ENCODE measurements around the gene FHOD3. TPM values are rescaled to one million over a fixed set of nuclear protein-coding genes. Genes with fewer than 3 reads are reported as not detected.

FHOD3 gene
- total and polyA plus RNA-seq, 2 of the 4 experiments (the other 2 are of a cell fraction) = 14.6 to 16.0 TPM

DNA sequence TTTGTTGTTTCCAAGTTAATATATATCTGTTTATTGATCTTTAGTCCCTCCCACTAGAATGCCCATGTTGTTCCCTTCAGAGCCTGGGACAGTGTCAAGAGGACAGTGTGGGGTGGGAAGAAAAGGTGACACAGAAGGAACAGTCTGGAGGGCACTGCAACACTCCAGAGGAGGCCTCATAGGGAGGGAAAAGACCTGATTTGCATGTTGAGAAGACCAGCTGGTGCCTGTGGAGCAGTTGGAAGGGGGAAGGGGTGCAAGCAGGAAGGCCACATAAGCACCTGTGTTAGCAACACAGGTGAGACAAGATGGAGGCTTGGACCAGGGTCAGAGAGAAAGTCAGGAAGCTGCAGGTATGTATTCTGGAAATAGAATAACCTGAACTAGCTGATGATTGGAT is 48.1 kb upstream of the FHOD3 start:
- no peak overlapping the region for H3K18ac ChIP-seq (ENCODE audit: low read depth, low read length)
- no peak for TF ChIP-seq SMC3 (IDR thresholded peaks at IDR 0.05; ENCODE audit: low read depth, low read length)
- TF ChIP-seq RCOR1 (IDR thresholded peaks at IDR 0.05; ENCODE audit: insufficient replicate concordance, low read length) = no peak
- no peak for TF ChIP-seq MAZ (IDR thresholded peaks at IDR 0.05; ENCODE audit: borderline replicate concordance, low read depth, low read length)
- TF ChIP-seq FOS (IDR thresholded peaks at IDR 0.05; ENCODE audit: low read depth, low read length) = no peak
- no peak for TF ChIP-seq BHLHE40 (IDR thresholded peaks at IDR 0.05; ENCODE audit: low read depth, low read length)
- TF ChIP-seq, protein P1, sequence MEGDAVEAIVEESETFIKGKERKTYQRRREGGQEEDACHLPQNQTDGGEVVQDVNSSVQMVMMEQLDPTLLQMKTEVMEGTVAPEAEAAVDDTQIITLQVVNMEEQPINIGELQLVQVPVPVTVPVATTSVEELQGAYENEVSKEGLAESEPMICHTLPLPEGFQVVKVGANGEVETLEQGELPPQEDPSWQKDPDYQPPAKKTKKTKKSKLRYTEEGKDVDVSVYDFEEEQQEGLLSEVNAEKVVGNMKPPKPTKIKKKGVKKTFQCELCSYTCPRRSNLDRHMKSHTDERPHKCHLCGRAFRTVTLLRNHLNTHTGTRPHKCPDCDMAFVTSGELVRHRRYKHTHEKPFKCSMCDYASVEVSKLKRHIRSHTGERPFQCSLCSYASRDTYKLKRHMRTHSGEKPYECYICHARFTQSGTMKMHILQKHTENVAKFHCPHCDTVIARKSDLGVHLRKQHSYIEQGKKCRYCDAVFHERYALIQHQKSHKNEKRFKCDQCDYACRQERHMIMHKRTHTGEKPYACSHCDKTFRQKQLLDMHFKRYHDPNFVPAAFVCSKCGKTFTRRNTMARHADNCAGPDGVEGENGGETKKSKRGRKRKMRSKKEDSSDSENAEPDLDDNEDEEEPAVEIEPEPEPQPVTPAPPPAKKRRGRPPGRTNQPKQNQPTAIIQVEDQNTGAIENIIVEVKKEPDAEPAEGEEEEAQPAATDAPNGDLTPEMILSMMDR (conservative IDR thresholded peaks at IDR 0.05; ENCODE audit: low read depth, low read length) = no peak
- no peak for TF ChIP-seq CEBPB (IDR thresholded peaks at IDR 0.05; ENCODE audit: low read depth, low read length)
- no peak for TF ChIP-seq CHD1 (IDR thresholded peaks at IDR 0.05; ENCODE audit: low read depth, low read length)
- no peak for TF ChIP-seq MXI1 (IDR thresholded peaks at IDR 0.05; ENCODE audit: borderline replicate concordance, low read depth, low read length)
- TF ChIP-seq, protein P2, sequence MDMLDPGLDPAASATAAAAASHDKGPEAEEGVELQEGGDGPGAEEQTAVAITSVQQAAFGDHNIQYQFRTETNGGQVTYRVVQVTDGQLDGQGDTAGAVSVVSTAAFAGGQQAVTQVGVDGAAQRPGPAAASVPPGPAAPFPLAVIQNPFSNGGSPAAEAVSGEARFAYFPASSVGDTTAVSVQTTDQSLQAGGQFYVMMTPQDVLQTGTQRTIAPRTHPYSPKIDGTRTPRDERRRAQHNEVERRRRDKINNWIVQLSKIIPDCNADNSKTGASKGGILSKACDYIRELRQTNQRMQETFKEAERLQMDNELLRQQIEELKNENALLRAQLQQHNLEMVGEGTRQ (IDR thresholded peaks at IDR 0.05; ENCODE audit: low read depth, low read length) = no peak
- TF ChIP-seq MAFK (IDR thresholded peaks at IDR 0.05; ENCODE audit: low read depth, low read length) = no peak
- TF ChIP-seq, protein P3, sequence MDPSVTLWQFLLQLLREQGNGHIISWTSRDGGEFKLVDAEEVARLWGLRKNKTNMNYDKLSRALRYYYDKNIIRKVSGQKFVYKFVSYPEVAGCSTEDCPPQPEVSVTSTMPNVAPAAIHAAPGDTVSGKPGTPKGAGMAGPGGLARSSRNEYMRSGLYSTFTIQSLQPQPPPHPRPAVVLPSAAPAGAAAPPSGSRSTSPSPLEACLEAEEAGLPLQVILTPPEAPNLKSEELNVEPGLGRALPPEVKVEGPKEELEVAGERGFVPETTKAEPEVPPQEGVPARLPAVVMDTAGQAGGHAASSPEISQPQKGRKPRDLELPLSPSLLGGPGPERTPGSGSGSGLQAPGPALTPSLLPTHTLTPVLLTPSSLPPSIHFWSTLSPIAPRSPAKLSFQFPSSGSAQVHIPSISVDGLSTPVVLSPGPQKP (IDR thresholded peaks at IDR 0.05; ENCODE audit: borderline replicate concordance, low read depth, low read length) = no peak
- no peak for TF ChIP-seq NFE2L2 (IDR thresholded peaks at IDR 0.05; ENCODE audit: low read depth, low read length)
- no peak overlapping the region for H3K56ac ChIP-seq (ENCODE audit: extremely low read depth, insufficient read depth, low read length)
- peaks cover 8% of the 10 kb centered on the region for H3K36me3 ChIP-seq (ENCODE audit: control insufficient read depth, insufficient read depth, low read length)
- no peak overlapping the region for H4K8ac ChIP-seq (ENCODE audit: low read depth in 2 of 2, low read length in 2 of 2)
- in situ Hi-C loops (cut with MboI; ENCODE audit: low sequenced_read_pairs) (no loop called here), dilution Hi-C loops (cut with HindIII; ENCODE audit: low sequenced_read_pairs, unreplicated experiment) (no loop called here), intact Hi-C loops (cut with micrococcal nuclease) (no loop called here)
- H4K20me1 ChIP-seq (ENCODE audit: insufficient read depth, low read length) = no peaks in the 10 kb centered on the region
- H4K5ac ChIP-seq (ENCODE audit: low read depth, low read length) = no peak overlapping the region
- no peak overlapping the region for H2BK5ac ChIP-seq (ENCODE audit: low read depth, low read length, poor library complexity, severe bottlenecking)
- BruUV-seq (replicated peaks) = no TSS peak
- H2AK9ac ChIP-seq (replicated peaks; ENCODE audit: low read depth, low read length, poor library complexity) = no peak overlapping the region
- no peak overlapping the region for H2AFZ ChIP-seq (replicated peaks; ENCODE audit: low read length, poor library complexity)
- H3K4ac ChIP-seq (ENCODE audit: low read depth, low read length) = no peak overlapping the region
- H3K4me3 ChIP-seq (ENCODE audit: insufficient read depth, low read depth, low read length) = no peak overlapping the region
- H4K91ac ChIP-seq (ENCODE audit: insufficient read depth, low read depth, low read length) = no peak overlapping the region
- H2BK120ac ChIP-seq (ENCODE audit: low read depth, low read length) = no peak overlapping the region
- no peaks in the 10 kb centered on the region; the same call in 1 of the 2 replicates for H3K9me1 ChIP-seq (ENCODE audit: insufficient read depth, low read length)
- H3K27me3 ChIP-seq (ENCODE audit: control insufficient read depth, insufficient read depth, low read length) = no peaks in the 10 kb centered on the region
- no peak overlapping the region for H3K9ac ChIP-seq (ENCODE audit: low read depth, low read length)
- no peak overlapping the region for H2BK15ac ChIP-seq (ENCODE audit: low read depth, low read length)
- no peak for DNase-seq
- ATAC-seq (ENCODE audit: low read depth) = no peak
- no peak overlapping the region for H2AK5ac ChIP-seq (ENCODE audit: low read depth, low read length)
- no peak overlapping the region for H3K14ac ChIP-seq (replicated peaks; ENCODE audit: low read depth, low read length)
- H3K79me1 ChIP-seq (ENCODE audit: low read depth in 1 of 2, low read length in 2 of 2) = no peaks in the 10 kb centered on the region
- no peak overlapping the region for H3K23ac ChIP-seq (ENCODE audit: low read depth, low read length)
- peaks cover 2% of the 10 kb centered on the region; the same call in 1 of the 2 replicates for H3K4me1 ChIP-seq (ENCODE audit: control insufficient read depth, insufficient read depth, low read length)
- H3K27ac ChIP-seq (ENCODE audit: insufficient read depth, low read length) = no peak overlapping the region
- no peak overlapping the region for H3K4me2 ChIP-seq (ENCODE audit: low read depth, low read length)
- ChIA-PET POLR2A (ENCODE audit: unreplicated experiment) (no interaction called here), CTCF (interaction anchor here (0.6 kb wide), 1 partner anchor 128 kb away, joined by 3 read pairs; no protein-coding TSS in a partner anchor)
- H2BK20ac ChIP-seq (ENCODE audit: low read depth, low read length) = no peak overlapping the region
- H3K9me3 ChIP-seq (ENCODE audit: control insufficient read depth, insufficient read depth, low read length) = peaks cover 4% of the 10 kb centered on the region; the same call in 1 of the 2 replicates

Measured in IMR-90 (cell line).